ENCODE measurements around the gene CENPT. TPM values are rescaled to one million over a fixed set of nuclear protein-coding genes. Genes with fewer than 3 reads are reported as not detected.

Gene CENPT
- total RNA-seq, 4 donors from 2014 or later, result 29.4 to 70.2 (median 52.8) TPM

DNA sequence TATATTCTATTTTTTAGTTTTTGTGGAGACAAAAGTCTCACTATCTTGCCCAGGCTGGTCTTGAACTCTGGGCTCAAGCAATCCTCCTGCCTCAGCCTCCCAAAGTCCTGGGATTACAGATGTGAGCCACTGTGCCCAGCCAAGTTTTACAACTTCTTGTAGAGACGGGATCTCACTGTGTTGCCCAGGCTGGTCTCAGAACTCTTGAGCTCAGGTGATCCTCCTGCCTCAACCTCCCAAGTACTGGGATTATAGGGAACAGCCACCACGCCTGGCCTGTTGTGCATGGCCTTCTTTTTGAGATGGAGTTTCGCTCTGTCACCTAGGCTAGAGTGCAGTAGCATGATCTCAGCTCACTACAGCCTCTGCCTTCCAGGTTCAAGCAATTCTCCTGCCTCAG is 6.2 kb upstream of the CENPT start:
- Histone ChIP-seq H3K4me1 (peaks cover 6 to 10% of the 10 kb centered on the region in 2 donors), H3K36me3 (no peaks in the 10 kb centered on the region)
- TF ChIP-seq POLR2A (IDR thresholded peaks at IDR 0.05), result no peak
- TF ChIP-seq, protein P1, sequence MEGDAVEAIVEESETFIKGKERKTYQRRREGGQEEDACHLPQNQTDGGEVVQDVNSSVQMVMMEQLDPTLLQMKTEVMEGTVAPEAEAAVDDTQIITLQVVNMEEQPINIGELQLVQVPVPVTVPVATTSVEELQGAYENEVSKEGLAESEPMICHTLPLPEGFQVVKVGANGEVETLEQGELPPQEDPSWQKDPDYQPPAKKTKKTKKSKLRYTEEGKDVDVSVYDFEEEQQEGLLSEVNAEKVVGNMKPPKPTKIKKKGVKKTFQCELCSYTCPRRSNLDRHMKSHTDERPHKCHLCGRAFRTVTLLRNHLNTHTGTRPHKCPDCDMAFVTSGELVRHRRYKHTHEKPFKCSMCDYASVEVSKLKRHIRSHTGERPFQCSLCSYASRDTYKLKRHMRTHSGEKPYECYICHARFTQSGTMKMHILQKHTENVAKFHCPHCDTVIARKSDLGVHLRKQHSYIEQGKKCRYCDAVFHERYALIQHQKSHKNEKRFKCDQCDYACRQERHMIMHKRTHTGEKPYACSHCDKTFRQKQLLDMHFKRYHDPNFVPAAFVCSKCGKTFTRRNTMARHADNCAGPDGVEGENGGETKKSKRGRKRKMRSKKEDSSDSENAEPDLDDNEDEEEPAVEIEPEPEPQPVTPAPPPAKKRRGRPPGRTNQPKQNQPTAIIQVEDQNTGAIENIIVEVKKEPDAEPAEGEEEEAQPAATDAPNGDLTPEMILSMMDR (IDR thresholded peaks at IDR 0.05), result no peak

DNA sequence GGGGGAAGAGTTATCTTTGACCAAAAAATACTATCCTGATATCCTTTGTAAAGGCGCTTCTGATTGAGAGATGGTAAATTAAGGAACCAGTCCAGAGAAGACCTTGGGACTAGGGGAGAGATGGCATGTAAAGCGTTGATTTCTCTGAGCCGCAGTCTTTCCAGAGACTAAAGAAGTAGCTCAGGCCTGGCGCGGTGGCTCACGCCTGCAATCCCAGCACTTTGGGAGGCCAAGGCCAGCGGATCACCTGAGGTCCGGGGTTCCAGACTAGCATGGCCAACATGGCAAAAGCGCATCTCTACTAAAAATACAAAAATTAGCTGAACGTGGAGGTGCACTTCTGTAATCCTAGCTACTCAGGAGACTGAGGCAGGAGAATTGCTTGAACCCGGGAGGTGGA is 625 bp upstream of the CENPT start:
- Histone ChIP-seq H3K9me3 (no peaks in the 10 kb centered on the region), H3K4me3 (peak overlapping the region in 1 of 2 donors; percentile 84), H3K36me3 (no peaks in the 10 kb centered on the region), H3K27me3 (no peaks in the 10 kb centered on the region), H3K27ac (peak overlapping the region in 1 of 2 donors; percentile 94), H3K4me1 (peaks cover 9 to 28% of the 10 kb centered on the region in 2 donors)
- TF ChIP-seq, protein P1 (IDR thresholded peaks at IDR 0.05), result no peak
- TF ChIP-seq POLR2A (IDR thresholded peaks at IDR 0.05), result no peak
- no peak for DNase-seq
- intact Hi-C loops (cut with DNase I; ENCODE audit: low total_unique reads), result no loop called here

More for the DNA sequence above, 6.2 kb upstream of the CENPT start:
- no peak for DNase-seq
- no peaks in the 10 kb centered on the region for H3K27me3 ChIP-seq
- H3K27ac ChIP-seq, result no peak overlapping the region
- H3K4me3 ChIP-seq, result no peak overlapping the region
- no peaks in the 10 kb centered on the region for H3K9me3 ChIP-seq
- intact Hi-C loops (cut with DNase I; ENCODE audit: low total_unique reads), result no loop called here

DNA sequence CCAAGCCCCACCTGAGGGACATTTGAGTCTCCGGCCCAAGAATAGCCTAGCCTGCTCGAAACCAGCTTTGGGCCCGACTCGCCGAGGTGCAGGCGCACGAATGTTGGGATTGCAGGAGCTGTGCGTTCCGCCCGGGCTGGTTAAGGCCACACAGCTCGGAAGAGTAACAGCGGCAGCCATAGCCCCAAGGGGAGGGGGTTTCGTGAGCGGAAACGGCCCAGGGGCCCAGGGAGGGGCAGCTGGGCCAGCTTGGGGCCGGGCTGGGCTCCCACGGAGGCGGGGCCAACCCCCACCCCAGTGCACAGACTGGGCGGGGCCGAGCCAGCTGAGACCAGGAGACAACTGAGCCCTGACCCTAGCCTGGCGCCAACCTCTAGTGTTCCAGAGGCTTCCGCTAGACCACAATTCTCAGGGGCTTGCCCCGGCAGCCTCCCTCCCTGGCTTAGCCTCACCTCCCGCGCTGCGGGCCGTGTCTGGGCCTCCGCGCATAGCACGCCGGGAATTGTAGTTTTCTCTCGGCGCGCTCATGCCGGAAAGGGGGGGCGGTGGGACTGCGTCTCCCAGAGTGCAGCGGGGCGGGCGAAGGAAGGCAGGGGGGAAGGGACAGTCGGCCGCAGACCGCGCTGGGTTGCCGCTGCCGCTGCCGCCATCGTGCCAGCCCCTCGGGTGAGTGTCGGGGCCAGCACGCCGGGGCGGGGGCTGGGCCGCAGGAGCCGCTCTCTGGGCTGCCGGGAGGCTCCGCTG is 1.0 kb downstream of the CENPT start, which contains the start of gene NUTF2:
TSS of gene NUTF2 (plus strand) at position 614 of the 744 bp plus-strand sequence. CDS start 18,198 bp downstream, outside the sequence.
- peak within 1 kb of the TSS; percentile 84 to 97 for H3K4me3 ChIP-seq
- H3K9me3 ChIP-seq, result no peaks in the 10 kb centered on the region
- no peaks in the 10 kb centered on the region for H3K27me3 ChIP-seq
- H3K36me3 ChIP-seq, result no peaks in the 10 kb centered on the region
- TF ChIP-seq, protein P1 (IDR thresholded peaks at IDR 0.05), result peak in 3 of 4 experiments; percentile 2 to 36 (median 4)
- TF ChIP-seq POLR2A (IDR thresholded peaks at IDR 0.05), result peak; percentile 42 to 80
- intact Hi-C loops (cut with DNase I; ENCODE audit: low total_unique reads), result no loop called here
- peak; percentile 95 to 96 for DNase-seq
- H3K27ac ChIP-seq, result peak within 1 kb of the TSS; percentile 94 to 99
- H3K4me1 ChIP-seq, result peaks cover 9 to 28% of the 10 kb centered on the region in 2 donors

DNA sequence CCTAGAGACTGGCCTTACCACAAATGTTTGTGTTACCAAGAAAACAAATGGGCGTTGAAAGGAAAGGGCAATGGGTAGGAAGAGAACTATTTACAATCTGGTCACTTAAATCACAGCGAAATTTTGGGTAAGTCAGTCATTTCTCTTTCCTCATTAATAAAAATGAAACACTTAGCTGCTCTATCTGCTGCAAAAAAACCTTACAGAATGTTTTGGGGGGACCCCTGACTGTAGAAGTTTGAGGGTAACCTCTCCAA is 1.5 kb downstream of the CENPT start:
- H3K27ac ChIP-seq, result peak overlapping the region; percentile 94 to 99
- peaks cover 9 to 28% of the 10 kb centered on the region in 2 donors for H3K4me1 ChIP-seq
- no peaks in the 10 kb centered on the region for H3K36me3 ChIP-seq
- TF ChIP-seq POLR2A (IDR thresholded peaks at IDR 0.05), result no peak
- TF ChIP-seq, protein P1 (IDR thresholded peaks at IDR 0.05), result no peak
- no peak for DNase-seq
- intact Hi-C loops (cut with DNase I; ENCODE audit: low total_unique reads), result no loop called here
- H3K9me3 ChIP-seq, result no peaks in the 10 kb centered on the region
- no peaks in the 10 kb centered on the region for H3K27me3 ChIP-seq
- H3K4me3 ChIP-seq, result peak overlapping the region; percentile 84 to 97

DNA sequence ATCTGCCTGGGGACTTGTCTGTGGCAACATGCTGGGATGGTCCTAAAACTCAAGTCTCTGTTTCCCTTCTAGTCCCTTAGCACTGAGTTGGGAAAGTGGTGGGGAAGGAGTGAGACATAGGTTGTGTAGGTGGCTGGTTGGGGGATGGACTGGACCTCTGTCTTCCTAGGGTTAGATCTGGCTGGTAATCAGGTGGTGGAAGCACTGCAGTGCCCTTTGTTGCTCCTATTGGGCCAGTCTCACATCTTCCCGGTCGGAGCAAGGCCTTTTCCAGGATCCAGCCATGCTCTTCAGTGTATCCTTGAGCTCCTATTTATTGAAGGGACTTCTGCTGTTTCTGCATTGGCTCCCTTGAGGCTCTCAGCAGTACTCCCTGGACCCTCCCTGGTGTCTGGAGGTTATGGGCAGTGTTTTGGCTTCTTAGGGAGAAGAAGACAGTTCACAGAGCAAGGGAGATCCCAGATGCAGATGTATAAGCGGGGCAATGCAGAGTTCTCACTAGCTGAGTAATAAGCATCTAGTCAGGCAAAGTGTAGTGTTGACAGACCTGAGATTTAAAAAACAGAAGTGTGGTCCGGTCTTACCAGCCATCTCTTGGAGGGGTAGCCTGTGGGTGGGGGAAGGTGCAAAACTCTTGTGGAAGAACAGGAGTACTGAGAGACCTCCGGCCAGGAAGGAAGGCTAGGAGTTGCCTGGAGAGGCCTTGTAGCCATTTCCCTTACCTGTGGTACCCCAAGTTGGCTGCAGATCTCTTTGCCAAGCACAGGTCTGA is 2.0 kb downstream of the CENPT start:
- TF ChIP-seq, protein P1 (IDR thresholded peaks at IDR 0.05), result no peak
- TF ChIP-seq POLR2A (IDR thresholded peaks at IDR 0.05), result no peak
- H3K9me3 ChIP-seq, result no peaks in the 10 kb centered on the region
- no peaks in the 10 kb centered on the region for H3K27me3 ChIP-seq
- peak overlapping the region; percentile 84 to 97 for H3K4me3 ChIP-seq
- peak overlapping the region; percentile 94 to 99 for H3K27ac ChIP-seq
- intact Hi-C loops (cut with DNase I; ENCODE audit: low total_unique reads), result no loop called here
- peaks cover 9 to 28% of the 10 kb centered on the region in 2 donors for H3K4me1 ChIP-seq
- H3K36me3 ChIP-seq, result no peaks in the 10 kb centered on the region
- DNase-seq, result no peak
